ENCODE data around the gene TMEM167A. TPM values are rescaled to one million over a fixed set of nuclear protein-coding genes. Genes with fewer than 3 reads are reported as not detected.

TMEM167A gene
- total RNA-seq, result 105 to 139 TPM (median 113 TPM) in 3 replicates
- long read RNA-seq, full-length matches to known transcripts, result 203 of 221 reads
- long read RNA-seq, partial matches to known transcripts, result 9 of 221 reads
- long read RNA-seq, other reads (novel, unspliced or antisense), result 9 of 221 reads

GRCh38 chr5:83076742-83077661, at the start of gene TMEM167A, which contains the start of gene XRCC4:
TSS of gene TMEM167A (minus strand) at chr5:83077394. CDS start at chr5:83077323, 71 bp downstream.
TSS of gene XRCC4 (plus strand) at chr5:83077547. CDS start at chr5:83104920, 27,373 bp downstream.
- no peaks in the 10 kb centered on the region for H3K9me3 Mint-ChIP-seq (ENCODE audit: low read depth)
- H3K27me3 Mint-ChIP-seq (ENCODE audit: low read depth), result no peaks in the 10 kb centered on the region
- H3K36me3 Mint-ChIP-seq (ENCODE audit: low read depth), result peaks cover 2% of the 10 kb centered on the region
- H3K4me1 Mint-ChIP-seq (ENCODE audit: low read depth), result peaks cover 52% of the 10 kb centered on the region
- H3K4me3 Mint-ChIP-seq (ENCODE audit: unreplicated experiment), result peak within 1 kb of the TSS; percentile 95
- TF ChIP-seq, protein P1, sequence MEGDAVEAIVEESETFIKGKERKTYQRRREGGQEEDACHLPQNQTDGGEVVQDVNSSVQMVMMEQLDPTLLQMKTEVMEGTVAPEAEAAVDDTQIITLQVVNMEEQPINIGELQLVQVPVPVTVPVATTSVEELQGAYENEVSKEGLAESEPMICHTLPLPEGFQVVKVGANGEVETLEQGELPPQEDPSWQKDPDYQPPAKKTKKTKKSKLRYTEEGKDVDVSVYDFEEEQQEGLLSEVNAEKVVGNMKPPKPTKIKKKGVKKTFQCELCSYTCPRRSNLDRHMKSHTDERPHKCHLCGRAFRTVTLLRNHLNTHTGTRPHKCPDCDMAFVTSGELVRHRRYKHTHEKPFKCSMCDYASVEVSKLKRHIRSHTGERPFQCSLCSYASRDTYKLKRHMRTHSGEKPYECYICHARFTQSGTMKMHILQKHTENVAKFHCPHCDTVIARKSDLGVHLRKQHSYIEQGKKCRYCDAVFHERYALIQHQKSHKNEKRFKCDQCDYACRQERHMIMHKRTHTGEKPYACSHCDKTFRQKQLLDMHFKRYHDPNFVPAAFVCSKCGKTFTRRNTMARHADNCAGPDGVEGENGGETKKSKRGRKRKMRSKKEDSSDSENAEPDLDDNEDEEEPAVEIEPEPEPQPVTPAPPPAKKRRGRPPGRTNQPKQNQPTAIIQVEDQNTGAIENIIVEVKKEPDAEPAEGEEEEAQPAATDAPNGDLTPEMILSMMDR (IDR thresholded peaks at IDR 0.05), result peak; percentile 17
- DNase-seq (ENCODE audit: low spot score), result peak; percentile 98
- peak within 1 kb of the TSS; percentile 98 for H3K27ac Mint-ChIP-seq (ENCODE audit: unreplicated experiment)

- Mint-ChIP-seq H3K27me3 (ENCODE audit: low read depth) (no peaks in the 10 kb centered on the region), H3K4me3 (ENCODE audit: unreplicated experiment) (no peak overlapping the region), H3K4me1 (ENCODE audit: low read depth) (no peaks in the 10 kb centered on the region), H3K27ac (ENCODE audit: unreplicated experiment) (no peak overlapping the region), H3K36me3 (ENCODE audit: low read depth) (peaks cover 13% of the 10 kb centered on the region), H3K9me3 (ENCODE audit: low read depth) (peaks cover 17% of the 10 kb centered on the region)
- TF ChIP-seq, protein P1 (IDR thresholded peaks at IDR 0.05), result no peak
- DNase-seq (ENCODE audit: low spot score), result peak; percentile 33
Measured at GRCh38 chr5:83126501-83126900, 49.3 kb upstream of the TMEM167A start.

DNA sequence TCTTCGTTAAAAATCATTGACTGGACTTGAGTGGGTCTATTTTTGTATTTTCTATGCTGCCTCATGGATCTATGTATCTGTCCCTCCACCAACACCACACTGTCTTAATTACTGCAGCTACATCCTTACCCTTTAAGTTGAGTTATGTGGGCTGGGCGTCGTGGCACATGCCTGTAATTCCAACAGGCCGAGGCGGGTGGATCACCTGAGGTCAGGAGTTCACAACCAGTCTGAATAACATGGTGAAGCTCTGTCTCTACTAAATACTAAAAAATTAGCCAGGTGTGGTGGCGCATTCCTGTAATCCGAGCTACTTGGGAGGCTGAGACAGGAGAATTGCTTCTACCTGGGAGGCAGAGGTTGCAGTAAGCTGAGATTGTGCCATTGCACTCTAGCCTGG, 48.4 kb upstream of the TMEM167A start:
- DNase-seq (ENCODE audit: low spot score), result no peak
- Mint-ChIP-seq H3K27me3 (ENCODE audit: low read depth) (no peaks in the 10 kb centered on the region), H3K27ac (ENCODE audit: unreplicated experiment) (no peak overlapping the region), H3K4me3 (ENCODE audit: unreplicated experiment) (no peak overlapping the region), H3K36me3 (ENCODE audit: low read depth) (peaks cover 9% of the 10 kb centered on the region), H3K9me3 (ENCODE audit: low read depth) (peaks cover 13% of the 10 kb centered on the region), H3K4me1 (ENCODE audit: low read depth) (no peaks in the 10 kb centered on the region)
- TF ChIP-seq, protein P1 (IDR thresholded peaks at IDR 0.05), result no peak

- no peak overlapping the region for H3K27ac Mint-ChIP-seq (ENCODE audit: unreplicated experiment)
Measured at GRCh38 chr5:83124593-83124992, 47.4 kb upstream of the TMEM167A start.

GRCh38 chr5:83118976-83119375, 41.8 kb upstream of the TMEM167A start:
- H3K9me3 Mint-ChIP-seq (ENCODE audit: low read depth), result peaks cover 9% of the 10 kb centered on the region
- no peaks in the 10 kb centered on the region for H3K27me3 Mint-ChIP-seq (ENCODE audit: low read depth)
- TF ChIP-seq, protein P1 (IDR thresholded peaks at IDR 0.05), result no peak
- H3K27ac Mint-ChIP-seq (ENCODE audit: unreplicated experiment), result no peak overlapping the region
- no peak for DNase-seq (ENCODE audit: low spot score)
- peaks cover 7% of the 10 kb centered on the region for H3K36me3 Mint-ChIP-seq (ENCODE audit: low read depth)
- no peaks in the 10 kb centered on the region for H3K4me1 Mint-ChIP-seq (ENCODE audit: low read depth)
- H3K4me3 Mint-ChIP-seq (ENCODE audit: unreplicated experiment), result no peak overlapping the region

More at GRCh38 chr5:83124593-83124992, 47.4 kb upstream of the TMEM167A start:
- peaks cover 9% of the 10 kb centered on the region for H3K36me3 Mint-ChIP-seq (ENCODE audit: low read depth)
- TF ChIP-seq, protein P1 (IDR thresholded peaks at IDR 0.05), result no peak
- H3K4me3 Mint-ChIP-seq (ENCODE audit: unreplicated experiment), result no peak overlapping the region
- peaks cover 6% of the 10 kb centered on the region for H3K9me3 Mint-ChIP-seq (ENCODE audit: low read depth)
- H3K4me1 Mint-ChIP-seq (ENCODE audit: low read depth), result no peaks in the 10 kb centered on the region
- H3K27me3 Mint-ChIP-seq (ENCODE audit: low read depth), result no peaks in the 10 kb centered on the region
- no peak for DNase-seq (ENCODE audit: low spot score)
